Measurements from ENCODE around the gene RITA1.

The RITA1 gene

GRCh38 chr12:113238309-113238708, 52.8 kb downstream of the RITA1 start:
- no peak for TF ChIP-seq CTCF (IDR thresholded peaks at IDR 0.05; ENCODE audit: low read depth, low read length, missing control alignments)
- no peak for DNase-seq (ENCODE audit: low read depth)
- H3K4me3 ChIP-seq (ENCODE audit: low read depth, low read length): no peak overlapping the region
- in situ Hi-C loops (cut with HindIII; ENCODE audit: low sequenced_read_pairs): no loop called here

- DNase-seq (ENCODE audit: low read depth): no peak
- in situ Hi-C loops (cut with HindIII; ENCODE audit: low sequenced_read_pairs): no loop called here
- TF ChIP-seq CTCF (IDR thresholded peaks at IDR 0.05; ENCODE audit: low read depth, low read length, missing control alignments): no peak
- no peak overlapping the region for H3K4me3 ChIP-seq (ENCODE audit: low read depth, low read length)
Observed at GRCh38 chr12:113239288-113239771, 53.8 kb downstream of the RITA1 start.

- no peak overlapping the region for H3K4me3 ChIP-seq (ENCODE audit: low read depth, low read length)
- in situ Hi-C loops (cut with HindIII; ENCODE audit: low sequenced_read_pairs): no loop called here
- TF ChIP-seq CTCF (IDR thresholded peaks at IDR 0.05; ENCODE audit: low read depth, low read length, missing control alignments): no peak
Observed at GRCh38 chr12:113239811-113240331, 54.4 kb downstream of the RITA1 start.

GRCh38 chr12:113240395-113240794, 54.9 kb downstream of the RITA1 start:
- DNase-seq (ENCODE audit: low read depth): no peak
- H3K4me3 ChIP-seq (ENCODE audit: low read depth, low read length): no peak overlapping the region
- in situ Hi-C loops (cut with HindIII; ENCODE audit: low sequenced_read_pairs): no loop called here
- TF ChIP-seq CTCF (IDR thresholded peaks at IDR 0.05; ENCODE audit: low read depth, low read length, missing control alignments): no peak

More at GRCh38 chr12:113239811-113240331, 54.4 kb downstream of the RITA1 start:
- DNase-seq (ENCODE audit: low read depth): no peak

GRCh38 chr12:113241191-113242025, 55.9 kb downstream of the RITA1 start:
- DNase-seq (ENCODE audit: low read depth): no peak
- in situ Hi-C loops (cut with HindIII; ENCODE audit: low sequenced_read_pairs): no loop called here
- no peak overlapping the region for H3K4me3 ChIP-seq (ENCODE audit: low read depth, low read length)
- TF ChIP-seq CTCF (IDR thresholded peaks at IDR 0.05; ENCODE audit: low read depth, low read length, missing control alignments): no peak

Data from astrocyte of the cerebellum (primary cell).